GM19397 (cell line): ENCODE results near the gene TYRO3.

ENCODE experiments used
- ATAC-seq: cut with Tn5 transposase; IDR thresholded peaks from one replicate; pipeline ENCODE4 v1.9.1; 2021; ENCODE audit warnings: mild to moderate bottlenecking, moderate library complexity; ENCODE audit not compliant: unreplicated experiment

TYRO3 gene

DNA sequence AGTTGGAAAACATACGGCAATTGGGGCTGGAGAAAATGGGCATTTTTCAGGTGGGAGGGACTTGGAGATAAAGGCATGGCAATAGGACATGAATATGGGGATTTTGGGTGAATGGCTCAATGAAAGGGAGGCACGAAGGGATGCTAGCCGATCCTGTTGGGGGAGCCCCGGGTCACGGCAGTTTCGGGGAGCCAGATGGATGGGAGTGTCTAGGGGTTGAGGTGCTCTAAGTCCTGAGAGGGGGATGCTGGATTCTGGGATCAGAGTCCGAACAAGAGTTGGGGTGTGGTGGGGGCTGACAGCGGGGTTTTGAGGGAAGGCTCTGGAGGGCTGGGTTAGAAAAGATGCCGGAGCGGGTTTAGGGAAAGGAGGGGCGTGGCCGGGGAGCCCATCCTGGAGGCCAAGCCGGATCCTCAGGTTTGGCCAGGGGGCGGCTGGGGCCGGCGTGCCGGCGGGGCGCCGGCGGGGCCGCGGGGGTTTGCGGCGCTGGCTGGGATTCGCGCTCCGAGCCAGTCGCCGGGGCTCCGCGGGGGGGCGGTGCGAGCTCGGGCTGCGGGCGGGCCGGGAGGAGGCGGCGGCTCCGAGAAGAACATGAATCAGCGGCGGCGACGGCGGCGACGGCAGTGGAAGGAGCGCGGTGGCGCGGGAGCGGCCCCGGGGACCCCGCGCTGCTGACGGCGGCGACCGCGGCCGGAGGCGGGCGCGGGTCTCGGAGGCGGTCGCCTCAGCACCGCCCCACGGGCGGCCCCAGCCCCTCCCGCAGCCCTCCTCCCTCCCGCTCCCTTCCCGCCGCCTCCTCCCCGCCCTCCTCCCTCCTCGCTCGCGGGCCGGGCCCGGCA lies at the start of gene TYRO3:
Gene TYRO3, plus strand, starts transcription at position 813 of the 839 bp plus-strand sequence. CDS start 46 bp downstream, outside the sequence.
- no peak for ATAC-seq

DNA sequence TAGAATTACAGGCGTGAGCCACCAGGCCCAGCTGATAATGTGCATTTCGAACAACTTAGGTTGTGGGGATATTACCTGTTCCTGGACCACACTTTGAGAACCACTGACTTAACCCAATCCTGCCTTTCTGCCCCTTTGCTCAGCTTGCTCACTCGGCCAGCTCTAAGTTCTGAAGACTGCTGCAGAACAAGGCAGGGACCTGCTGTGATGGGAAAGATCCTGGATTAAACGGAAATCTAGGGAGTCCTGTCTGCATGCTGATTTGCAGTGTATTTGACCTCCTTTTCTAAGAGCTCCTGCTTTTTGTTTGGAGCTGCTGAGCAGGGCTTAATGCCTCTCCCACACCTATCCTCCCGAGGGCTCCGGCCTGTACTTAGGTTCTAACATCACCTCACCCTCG lies 48.3 kb upstream of the TYRO3 start:
- ATAC-seq: no peak

DNA sequence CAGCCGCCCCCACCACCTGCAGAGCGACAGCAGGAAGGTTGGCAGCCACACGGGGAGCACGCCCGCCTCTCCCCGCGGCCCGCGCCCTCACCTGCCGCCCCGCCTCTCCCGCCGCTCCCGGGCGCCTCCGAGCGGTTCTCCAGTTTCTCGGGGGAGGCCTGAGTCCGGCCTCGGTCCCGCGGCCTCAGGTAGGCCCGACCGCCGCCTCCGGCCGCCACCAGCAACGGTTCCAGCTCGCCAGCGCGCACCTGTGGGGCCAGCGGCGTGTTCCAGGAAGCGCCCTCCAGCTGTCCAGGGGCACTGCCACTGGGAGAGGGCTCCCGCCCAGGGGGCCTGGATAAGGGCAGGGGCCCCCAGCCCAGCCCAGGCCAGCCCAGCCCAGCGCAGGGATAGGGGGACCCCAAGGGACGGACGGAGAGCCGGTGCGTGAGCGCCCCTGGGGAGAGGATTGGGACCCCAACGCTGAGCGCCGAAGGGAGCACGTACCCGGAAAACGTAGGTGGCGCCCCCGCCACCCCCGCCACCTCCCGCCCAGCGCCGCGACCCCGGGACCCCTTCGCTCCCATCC lies 47.6 kb upstream of the TYRO3 start:
- no peak for ATAC-seq

DNA sequence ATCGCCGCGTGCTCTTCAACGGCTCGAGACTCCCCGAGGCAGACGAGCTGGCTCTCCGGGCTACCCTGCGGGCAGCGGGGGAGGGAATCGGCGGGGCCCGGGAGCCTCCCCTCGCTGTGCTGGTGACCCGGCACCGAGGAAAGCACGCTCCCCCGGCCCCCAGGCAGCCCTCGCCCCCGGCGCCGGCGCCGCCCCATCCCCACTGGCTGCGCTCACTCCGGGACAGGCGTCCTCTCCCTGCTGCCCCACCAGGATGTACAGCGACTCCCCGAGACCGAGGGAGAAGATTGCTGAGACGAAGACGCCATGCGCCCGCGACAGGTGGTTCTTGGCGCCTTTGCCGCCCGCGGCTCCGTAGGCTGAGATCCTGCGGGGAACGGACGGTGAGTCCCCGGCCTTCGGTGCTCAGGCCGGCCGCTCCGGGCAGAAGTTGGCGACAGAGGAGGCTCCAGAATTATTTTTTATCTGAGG lies 47.1 kb upstream of the TYRO3 start:
- no peak for ATAC-seq

DNA sequence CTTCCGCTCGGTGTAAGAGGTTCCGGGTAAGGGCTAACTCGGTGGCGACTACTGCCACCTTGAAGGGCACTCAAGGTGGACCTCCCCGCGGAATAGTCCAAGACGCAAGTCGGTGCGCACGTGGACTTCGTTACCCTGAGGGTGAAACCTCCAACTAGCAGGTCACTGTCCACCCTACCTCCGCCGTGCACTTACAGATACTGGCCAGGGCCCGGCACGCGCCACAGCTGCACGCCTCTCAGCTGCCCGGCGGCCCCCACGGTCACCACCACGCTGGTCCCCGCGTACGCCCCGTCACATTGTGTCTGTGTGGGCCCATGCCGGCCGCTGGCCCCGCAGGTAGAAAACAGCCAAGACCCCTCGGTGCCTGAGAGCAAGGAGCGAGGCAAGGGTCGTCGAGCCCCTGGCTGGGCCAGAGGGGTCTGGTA lies 46.5 kb upstream of the TYRO3 start:
- no peak for ATAC-seq

DNA sequence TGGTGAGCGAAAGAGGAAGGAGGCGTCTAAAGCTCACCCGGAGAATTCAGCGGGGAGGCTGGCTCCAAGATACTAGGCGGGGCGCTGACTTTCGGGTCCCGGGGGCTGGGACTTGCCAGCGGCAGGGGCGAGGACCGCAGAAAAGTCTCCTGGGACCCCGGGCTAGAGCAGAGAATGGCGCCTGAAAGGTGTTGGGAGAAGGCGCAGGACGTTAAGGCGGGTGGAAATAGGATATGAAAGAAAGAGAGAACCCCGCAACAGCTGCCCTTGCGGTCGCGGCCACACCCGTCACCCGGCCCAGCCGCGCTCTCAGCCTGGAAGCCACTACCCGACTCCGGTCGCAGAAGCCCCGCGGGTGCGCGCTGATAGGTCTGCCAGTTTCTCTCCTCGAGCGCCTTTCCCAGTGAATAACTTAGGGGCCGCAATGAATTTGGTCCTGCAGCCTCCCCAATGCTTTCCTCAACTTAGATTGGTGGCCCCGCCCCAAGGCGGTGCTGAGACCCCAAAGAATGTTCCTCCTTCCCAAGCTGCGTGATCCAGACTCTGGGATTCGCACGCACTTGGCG lies 46.0 kb upstream of the TYRO3 start:
- ATAC-seq: no peak

DNA sequence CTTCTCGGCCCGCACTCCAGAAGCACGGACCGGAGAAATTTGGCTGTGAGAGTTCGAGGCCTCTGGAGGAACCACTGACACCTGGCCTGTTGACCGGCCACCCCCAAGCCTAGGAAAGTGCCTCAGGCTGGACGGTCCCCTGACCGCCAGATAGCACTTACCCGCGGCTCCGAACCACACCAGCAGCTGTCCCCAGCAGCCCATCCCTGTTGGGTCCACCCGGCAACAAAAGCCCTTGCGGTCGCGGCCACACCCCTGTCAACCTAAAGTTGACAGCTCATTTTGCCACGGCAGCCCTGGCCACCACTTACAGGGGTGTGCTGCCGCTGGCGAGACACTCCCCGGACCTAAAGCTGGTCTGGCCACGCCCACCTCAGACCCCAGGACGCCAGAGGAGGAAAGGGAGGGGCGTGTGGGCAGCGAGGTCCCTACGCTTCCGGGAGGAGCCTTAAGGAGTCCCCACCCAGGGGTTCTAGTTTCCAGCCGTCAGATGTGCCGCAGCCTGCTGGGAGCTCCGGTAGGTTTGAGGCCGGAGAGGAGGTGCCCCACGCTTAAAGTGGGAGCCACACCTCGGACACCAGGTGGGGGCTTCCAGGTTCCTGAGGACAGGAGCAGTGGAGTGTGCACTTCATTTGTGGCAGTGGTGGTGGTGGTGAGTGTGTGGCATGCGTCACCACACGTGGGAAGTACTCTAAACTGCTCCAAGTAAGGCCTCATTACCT lies 45.3 kb upstream of the TYRO3 start, which contains the start of gene LTK:
Gene LTK, minus strand, starts transcription at position 322 of the 722 bp plus-strand sequence. Its CDS starts 118 bp downstream, at position 204.
- ATAC-seq: no peak

DNA sequence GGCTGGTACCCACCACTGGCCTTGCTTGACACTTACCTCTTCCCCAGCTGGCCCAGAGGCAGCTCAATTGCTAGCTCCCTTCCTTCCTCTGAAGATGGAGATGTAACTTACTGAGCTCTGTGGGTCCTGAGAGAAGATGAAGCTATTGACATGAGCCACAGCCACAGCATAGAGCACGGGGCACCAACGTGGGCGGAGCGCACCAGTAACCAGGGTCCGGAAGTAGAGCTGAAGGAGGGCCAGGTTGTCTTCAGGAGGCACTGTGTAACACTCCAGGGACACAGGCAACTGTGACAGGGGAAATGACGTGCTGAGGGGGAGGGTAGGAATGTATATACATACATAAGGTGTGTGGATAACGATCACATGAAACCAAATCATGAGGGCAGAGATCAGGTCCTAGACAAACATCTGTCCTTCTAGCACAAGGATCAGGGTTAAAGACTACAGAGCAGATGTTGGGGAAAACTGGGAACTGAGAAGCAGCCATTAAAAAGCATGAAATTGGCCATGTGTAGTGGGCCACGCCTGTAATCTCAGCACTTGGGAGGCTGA lies 41.0 kb upstream of the TYRO3 start:
- ATAC-seq: no peak

DNA sequence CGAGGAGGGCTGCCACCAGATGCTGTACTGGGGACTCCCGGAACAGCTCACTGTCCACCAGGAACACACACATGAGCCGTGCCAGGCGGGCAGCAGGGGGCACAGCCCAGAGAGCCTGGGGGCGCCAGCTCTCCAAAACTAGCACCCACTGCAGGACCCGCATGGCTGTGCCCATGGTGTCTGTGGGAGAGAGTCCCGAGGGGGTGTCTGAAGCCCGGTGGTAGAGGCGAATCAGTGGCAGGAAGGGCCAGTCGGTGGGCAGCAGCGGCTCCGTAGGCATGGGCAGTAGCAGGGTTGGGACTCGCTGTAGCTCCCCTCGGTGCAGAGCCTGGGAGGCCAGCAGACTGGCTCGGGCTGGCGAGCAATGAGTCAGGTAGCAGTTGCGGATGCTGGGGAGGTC lies 38.4 kb upstream of the TYRO3 start:
- no peak for ATAC-seq

DNA sequence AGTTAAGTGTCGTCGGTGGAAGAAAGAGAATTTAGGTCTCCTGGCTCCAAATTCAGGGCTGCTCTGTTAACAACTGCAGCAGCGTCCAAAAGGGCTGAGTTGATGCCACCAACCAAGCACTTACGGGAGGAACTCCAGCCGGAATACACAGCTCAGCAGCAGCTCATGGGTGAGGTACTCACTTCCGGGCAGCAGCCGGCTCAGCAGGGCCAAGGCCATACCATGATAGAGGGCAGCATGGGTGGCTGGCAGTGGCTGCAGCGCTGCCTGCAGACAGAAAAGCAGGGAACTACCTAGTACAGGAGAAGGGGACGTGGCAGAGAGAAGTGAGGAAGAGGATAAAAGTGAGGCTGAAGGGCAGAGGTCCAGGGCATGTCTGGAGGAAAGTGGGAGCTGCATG lies 37.4 kb upstream of the TYRO3 start:
- ATAC-seq: no peak

DNA sequence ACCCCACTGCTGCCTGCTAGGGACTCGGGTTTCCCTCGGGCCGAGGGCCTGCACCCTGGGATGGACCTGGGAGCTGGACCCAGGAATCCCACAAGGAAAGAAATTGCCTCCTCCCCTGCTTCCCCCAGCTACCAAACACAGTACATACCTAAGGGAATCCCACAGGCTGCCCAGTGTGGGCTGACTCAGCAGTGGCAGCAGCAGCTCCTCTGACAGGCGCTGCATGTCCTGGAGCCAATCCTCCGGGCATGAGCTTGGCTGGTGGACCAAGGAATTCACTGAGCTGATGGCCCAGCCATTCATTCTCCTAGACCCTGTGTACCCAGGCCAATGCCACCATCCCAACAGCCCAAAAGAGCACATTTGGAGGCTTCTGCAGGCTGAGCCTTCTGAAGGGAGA lies 35.9 kb upstream of the TYRO3 start:
- ATAC-seq: no peak

DNA sequence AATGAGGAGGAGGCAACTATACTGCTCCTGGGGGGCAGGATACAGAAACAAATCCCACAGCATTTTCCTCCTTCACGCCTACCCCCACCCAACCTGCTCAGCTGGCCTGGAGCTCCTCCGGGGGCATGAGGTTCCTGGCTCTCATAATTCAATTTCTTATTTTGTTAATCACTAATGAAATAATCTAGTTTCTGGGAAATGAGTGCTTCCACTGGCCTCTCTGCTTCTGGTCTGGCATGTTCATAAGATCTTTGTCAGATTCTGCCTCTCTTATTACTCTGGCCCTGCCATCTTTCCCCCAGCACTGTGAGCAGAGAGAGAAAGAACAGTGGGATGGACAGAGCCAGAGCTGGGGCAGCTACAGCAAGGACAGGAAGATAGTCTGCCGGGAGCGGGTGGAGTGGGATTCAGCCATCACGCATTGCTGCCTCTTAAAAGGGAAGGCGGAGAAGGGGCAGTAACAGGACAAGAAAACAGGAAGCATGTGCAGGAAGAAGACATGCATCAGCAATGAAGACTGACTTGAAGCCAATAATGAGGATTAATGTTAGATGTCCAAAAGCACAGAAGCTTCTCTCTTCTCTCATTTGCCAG lies 28.6 kb upstream of the TYRO3 start:
- ATAC-seq: no peak

DNA sequence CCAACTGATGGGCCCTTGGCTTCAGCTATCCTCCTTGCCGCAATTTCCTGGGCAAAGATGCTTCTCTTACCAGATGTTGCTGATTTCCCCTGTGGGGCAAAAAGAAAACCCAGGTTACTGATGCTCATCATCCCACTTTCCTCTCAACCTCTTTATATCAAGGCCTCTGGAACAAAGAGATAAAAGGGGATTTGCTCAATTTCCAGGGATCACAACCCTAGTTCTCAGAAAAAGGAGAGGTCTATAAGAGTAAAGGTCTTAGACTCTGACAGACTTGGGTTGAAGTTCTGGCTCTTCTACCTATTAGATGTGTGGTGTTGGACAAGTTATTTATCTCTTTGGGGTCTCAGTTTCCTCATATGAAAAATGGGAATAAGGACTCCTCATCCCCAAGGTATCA lies 23.5 kb upstream of the TYRO3 start:
- ATAC-seq: no peak

DNA sequence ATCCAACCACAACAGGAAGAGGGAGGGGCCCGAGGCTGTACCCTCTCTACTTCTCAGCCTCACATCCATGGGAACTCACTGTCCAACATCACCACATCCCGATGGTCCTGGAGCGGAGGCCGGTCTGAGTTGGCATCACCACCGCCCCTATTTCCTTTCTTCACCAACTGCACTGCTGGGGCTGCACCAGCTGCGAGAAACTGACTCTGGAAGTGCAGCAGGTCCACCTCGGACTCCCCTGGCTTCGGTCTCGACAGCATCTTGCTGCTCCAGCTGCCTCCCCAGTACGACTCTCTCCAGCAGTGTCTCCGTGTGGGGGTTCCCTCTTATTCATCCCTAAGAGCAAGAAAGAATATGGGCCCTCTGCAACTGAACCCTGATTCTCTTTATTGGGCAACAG lies 22.1 kb upstream of the TYRO3 start:
- ATAC-seq: no peak

DNA sequence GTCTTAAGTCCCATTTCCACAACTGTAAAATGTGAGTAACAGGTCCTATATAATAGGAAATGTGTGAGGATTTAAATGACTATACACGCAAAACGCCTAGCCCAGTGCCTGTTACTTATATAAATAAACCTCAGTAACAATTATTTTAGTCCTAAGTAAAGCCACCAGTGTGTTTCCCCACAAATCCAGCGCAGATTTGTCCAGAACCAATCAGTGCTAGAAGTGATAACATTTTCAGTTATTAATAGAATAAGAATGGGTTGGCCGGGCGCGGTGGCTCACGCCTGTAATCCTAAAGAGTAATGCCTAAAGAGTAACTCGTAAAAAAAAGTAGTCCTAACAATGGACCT lies 15.5 kb upstream of the TYRO3 start:
- ATAC-seq: no peak

DNA sequence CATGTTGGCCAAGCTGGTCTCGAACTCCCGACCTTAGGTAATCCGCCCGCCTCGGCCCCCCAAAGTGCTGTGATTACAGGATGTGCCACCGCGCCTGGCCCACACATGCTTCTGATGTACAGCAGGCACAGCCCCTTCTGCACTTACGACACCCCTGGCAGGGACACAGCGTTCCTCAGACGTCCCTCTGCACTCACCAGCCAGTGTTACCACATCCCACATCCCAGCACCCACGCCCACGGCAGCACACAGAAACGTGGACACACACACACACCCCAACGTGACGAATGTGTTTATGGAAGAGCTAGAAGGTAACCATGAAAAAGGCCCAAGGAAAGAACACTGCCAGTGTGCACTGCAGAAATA lies 14.4 kb upstream of the TYRO3 start:
- ATAC-seq: no peak

DNA sequence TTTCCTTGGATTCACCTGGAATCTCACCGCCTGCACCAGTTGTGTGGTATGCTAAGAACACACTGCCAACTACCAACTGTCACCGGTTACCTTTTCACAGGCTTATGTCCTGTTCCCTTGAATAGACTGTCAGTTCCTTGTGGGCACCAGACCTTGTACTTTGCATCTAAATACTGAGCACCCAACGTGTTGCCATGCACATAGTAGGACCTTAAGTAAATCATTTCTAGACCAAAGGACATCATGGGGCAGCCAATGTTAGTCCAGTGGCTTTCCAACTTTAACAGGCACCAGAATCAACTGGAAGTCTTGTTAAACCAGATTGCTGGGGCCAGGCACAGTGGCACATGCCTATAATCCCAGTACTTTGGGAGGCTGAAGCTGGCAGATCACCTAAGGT lies 13.8 kb upstream of the TYRO3 start:
- no peak for ATAC-seq

DNA sequence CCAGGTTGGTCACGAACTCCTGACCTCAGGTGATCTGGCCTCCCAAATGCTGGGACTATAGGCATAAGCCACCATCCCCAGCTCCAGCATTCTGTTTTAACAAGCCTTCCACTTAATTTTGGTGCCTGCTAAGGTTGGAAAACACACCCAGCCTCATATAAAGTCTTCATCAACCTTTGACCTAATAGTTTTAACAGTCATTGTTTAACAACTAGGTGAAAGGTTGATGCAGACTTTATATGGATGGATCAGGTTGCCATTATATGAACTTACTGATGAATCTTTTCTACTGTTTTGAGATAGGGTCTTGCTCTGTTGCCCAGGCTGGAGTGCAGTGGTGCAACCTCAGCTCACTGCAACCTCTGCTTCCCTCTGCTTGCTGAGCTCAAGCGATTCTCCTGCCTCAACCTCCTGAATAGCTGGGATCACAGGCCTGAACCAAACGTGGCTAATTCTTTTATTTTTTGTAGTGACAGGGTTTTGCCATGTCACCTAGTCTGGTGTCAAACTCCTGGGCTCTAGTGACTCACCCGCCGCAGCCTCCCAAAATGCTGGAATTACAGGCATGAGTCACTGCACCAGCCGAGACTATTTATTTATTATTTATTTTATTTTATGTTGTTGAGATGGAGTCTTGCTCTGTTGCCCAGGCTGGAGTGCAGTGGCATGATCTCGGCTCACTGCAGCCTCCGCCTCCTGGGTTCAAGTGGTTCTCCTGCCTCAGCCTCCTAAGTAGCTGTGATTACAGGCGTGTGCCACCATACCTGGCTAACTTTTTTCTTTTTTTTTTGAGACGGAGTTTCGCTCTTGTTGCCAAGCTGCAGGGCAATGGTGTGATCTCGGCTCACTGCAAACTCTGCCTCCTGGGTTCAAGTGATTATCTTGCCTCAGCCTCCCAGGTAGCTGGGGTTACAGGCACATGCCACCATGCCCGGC lies 11.9 kb upstream of the TYRO3 start:
- ATAC-seq: no peak

DNA sequence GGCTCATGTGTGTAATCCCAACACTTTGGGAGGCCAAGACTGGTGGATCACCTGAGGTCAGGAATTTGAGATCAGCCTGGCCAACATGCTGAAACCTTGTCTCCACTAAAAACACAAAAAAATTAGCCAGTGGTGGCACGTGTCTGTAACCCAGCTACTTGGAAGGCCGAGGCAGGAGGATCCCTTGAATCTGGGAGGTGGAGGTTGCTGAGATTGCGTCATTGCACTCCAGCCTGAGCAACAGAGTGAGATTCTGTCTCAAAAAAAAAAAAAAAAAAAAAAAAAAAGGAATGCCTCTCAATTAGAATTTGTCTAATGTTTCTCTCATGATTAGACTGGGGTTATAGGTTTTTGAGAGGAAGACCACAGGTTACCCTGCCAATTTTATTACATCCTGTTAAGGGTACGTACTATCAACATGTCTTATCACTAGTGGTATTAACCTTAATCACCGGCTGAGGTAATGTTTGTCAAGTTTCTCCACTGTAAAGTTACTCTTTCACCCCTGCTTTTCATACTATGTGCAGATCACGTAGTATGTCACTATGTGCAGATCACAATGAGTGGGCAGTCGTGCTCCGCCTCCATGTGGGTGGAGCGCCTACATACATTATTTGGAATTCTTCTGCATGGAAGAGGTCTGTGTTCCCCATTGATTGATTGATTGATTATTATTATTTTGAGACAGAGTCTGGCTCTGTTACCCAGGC lies 8.8 kb upstream of the TYRO3 start:
- no peak for ATAC-seq
